ENCODE results near the gene AURKB. TPM values are rescaled to one million over a fixed set of nuclear protein-coding genes. Genes with fewer than 3 reads are reported as not detected.

The AURKB gene
- total RNA-seq, 1 donor from 2014 or later, result 1.4 TPM

GRCh38 chr17:8162233-8162996, 48.0 kb downstream of the AURKB start, which contains the start of gene VAMP2:
VAMP2 (minus strand) TSS chr17:8162948; CDS start chr17:8162879, 69 bp downstream.
- peak within 1 kb of the TSS; percentile 98 for H3K27ac ChIP-seq
- peaks cover 27% of the 10 kb centered on the region for H3K36me3 ChIP-seq
- intact Hi-C loops (cut with DNase I), result no loop called here
- H3K9me3 ChIP-seq, result no peaks in the 10 kb centered on the region
- TF ChIP-seq, protein P1, sequence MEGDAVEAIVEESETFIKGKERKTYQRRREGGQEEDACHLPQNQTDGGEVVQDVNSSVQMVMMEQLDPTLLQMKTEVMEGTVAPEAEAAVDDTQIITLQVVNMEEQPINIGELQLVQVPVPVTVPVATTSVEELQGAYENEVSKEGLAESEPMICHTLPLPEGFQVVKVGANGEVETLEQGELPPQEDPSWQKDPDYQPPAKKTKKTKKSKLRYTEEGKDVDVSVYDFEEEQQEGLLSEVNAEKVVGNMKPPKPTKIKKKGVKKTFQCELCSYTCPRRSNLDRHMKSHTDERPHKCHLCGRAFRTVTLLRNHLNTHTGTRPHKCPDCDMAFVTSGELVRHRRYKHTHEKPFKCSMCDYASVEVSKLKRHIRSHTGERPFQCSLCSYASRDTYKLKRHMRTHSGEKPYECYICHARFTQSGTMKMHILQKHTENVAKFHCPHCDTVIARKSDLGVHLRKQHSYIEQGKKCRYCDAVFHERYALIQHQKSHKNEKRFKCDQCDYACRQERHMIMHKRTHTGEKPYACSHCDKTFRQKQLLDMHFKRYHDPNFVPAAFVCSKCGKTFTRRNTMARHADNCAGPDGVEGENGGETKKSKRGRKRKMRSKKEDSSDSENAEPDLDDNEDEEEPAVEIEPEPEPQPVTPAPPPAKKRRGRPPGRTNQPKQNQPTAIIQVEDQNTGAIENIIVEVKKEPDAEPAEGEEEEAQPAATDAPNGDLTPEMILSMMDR (IDR thresholded peaks at IDR 0.05), result no peak
- H3K4me3 ChIP-seq, result peak within 1 kb of the TSS; percentile 96
- H3K4me1 ChIP-seq, result peaks cover 46% of the 10 kb centered on the region
- DNase-seq (peak; percentile 93), ATAC-seq (peak; percentile 78)
- H3K27me3 ChIP-seq, result no peaks in the 10 kb centered on the region

- ATAC-seq (no peak), DNase-seq (peak; percentile 67)
- Histone ChIP-seq H3K4me3 (peak overlapping the region; percentile 96), H3K27me3 (no peaks in the 10 kb centered on the region), H3K9me3 (no peaks in the 10 kb centered on the region), H3K4me1 (peaks cover 52% of the 10 kb centered on the region), H3K36me3 (peaks cover 27% of the 10 kb centered on the region), H3K27ac (peak overlapping the region; percentile 98)
- intact Hi-C loops (cut with DNase I), result no loop called here
- TF ChIP-seq, protein P1 (IDR thresholded peaks at IDR 0.05), result no peak
Measured at GRCh38 chr17:8161289-8162232, 48.8 kb downstream of the AURKB start.

- no peak for ATAC-seq
- H3K27ac ChIP-seq, result peak overlapping the region; percentile 17
- DNase-seq, result peak; percentile 43
- H3K4me3 ChIP-seq, result peak overlapping the region; percentile 96
- H3K9me3 ChIP-seq, result no peaks in the 10 kb centered on the region
- H3K36me3 ChIP-seq, result peaks cover 27% of the 10 kb centered on the region
- H3K27me3 ChIP-seq, result no peaks in the 10 kb centered on the region
- TF ChIP-seq, protein P1 (IDR thresholded peaks at IDR 0.05), result no peak
- intact Hi-C loops (cut with DNase I), result no loop called here
- peaks cover 52% of the 10 kb centered on the region for H3K4me1 ChIP-seq
Measured at GRCh38 chr17:8160741-8161221, 49.6 kb downstream of the AURKB start.

DNA sequence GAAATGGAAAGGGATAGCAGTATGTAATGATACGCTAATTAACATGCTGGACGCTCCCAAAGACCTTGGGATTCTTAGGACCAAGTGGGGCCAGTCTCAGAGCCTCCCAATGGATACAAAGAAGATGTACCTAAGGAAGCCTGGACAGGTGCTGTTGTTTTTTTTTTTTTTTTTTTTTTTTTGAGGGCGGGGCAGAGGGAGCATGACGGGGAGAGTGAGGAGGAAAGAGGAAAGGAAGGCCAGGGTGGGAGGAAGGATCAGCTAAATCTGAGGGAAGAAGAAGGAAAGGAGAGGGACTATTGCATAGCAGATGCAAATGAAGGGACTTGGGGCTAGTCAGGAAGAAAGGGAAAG, 50.2 kb downstream of the AURKB start:
- ATAC-seq (no peak), DNase-seq (no peak)
- TF ChIP-seq, protein P1 (IDR thresholded peaks at IDR 0.05), result no peak
- Histone ChIP-seq H3K27ac (no peak overlapping the region), H3K36me3 (peaks cover 27% of the 10 kb centered on the region), H3K4me3 (no peak overlapping the region), H3K27me3 (no peaks in the 10 kb centered on the region), H3K9me3 (no peaks in the 10 kb centered on the region), H3K4me1 (peaks cover 52% of the 10 kb centered on the region)
- intact Hi-C loops (cut with DNase I), result no loop called here

- intact Hi-C loops (cut with DNase I), result no loop called here
- ATAC-seq (no peak), DNase-seq (peak; percentile 50)
- H3K4me1 ChIP-seq, result peaks cover 49% of the 10 kb centered on the region
- H3K4me3 ChIP-seq, result no peak overlapping the region
- TF ChIP-seq, protein P1 (IDR thresholded peaks at IDR 0.05), result no peak
- no peak overlapping the region for H3K27ac ChIP-seq
- H3K36me3 ChIP-seq, result peaks cover 27% of the 10 kb centered on the region
- H3K27me3 ChIP-seq, result no peaks in the 10 kb centered on the region
- no peaks in the 10 kb centered on the region for H3K9me3 ChIP-seq
Measured at GRCh38 chr17:8159459-8160223, 50.7 kb downstream of the AURKB start.

Measured in upper lobe of right lung (tissue), 1 donor.